Central memory CD8-positive, alpha-beta T cell (primary cell): ENCODE data around the gene MAP2K6.
A peak's percentile ranks its signal among the peaks of the same experiment; 100 is the strongest.

ENCODE experiments used
- ATAC-seq: fragments of 150-1000 bp; cut with Tn5 transposase; replicated peaks from 2 replicates; pipeline ENCODE4 v1.10.0; 2022; ENCODE audit warnings: mild to moderate bottlenecking, moderate FRiP score, moderate number of reproducible peaks; ENCODE audit not compliant: poor library complexity, severe bottlenecking; ENCODE audit errors: extremely low read depth
- DNase-seq, 2 donors: peaks; one replicate each; pipeline ENCODE4 v3.0.0; 2021; ENCODE audit warnings: low spot score in 2 of 2
- H3K27ac Mint-ChIP-seq: one replicate; pipeline ENCODE4 v1.8.0; 2022; ENCODE audit warnings: low read depth, mild to moderate bottlenecking, moderate library complexity, mixed read lengths
- H3K27me3 Mint-ChIP-seq: one replicate; pipeline ENCODE4 v1.8.0; 2022; ENCODE audit warnings: mixed read lengths
- H3K36me3 Mint-ChIP-seq: one replicate; pipeline ENCODE4 v1.8.0; 2022; ENCODE audit warnings: mild to moderate bottlenecking, moderate library complexity, mixed read lengths; ENCODE audit not compliant: insufficient read depth
- H3K4me1 Mint-ChIP-seq: one replicate; pipeline ENCODE4 v1.8.0; 2022; ENCODE audit warnings: mixed read lengths
- H3K4me3 Mint-ChIP-seq: one replicate; pipeline ENCODE4 v1.8.0; 2022; ENCODE audit warnings: mild to moderate bottlenecking, moderate library complexity, mixed read lengths
- H3K9me3 Mint-ChIP-seq: one replicate; pipeline ENCODE4 v1.8.0; 2022; ENCODE audit warnings: mixed read lengths

The MAP2K6 gene

DNA sequence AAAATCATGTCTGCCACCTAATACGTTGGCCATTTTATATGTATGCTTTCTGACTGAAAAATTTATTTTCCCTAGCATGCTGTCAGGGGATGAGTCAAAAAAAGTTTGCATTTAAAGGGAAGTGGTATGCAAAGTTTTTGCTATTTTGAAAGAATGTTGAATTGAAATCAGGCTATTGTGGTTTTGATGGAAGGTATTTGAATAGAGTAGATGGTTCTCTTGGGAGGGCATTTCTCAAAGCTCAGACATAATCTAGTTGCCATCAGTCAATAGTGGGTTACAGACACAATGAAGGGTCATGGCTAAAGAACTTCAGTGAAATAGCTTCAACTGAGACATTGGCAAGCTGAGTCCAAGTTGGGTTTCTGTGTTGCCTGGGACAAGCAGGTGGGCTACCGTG is 102.4 kb downstream of the MAP2K6 start:
- H3K4me3 Mint-ChIP-seq, result no peak overlapping the region
- H3K27ac Mint-ChIP-seq, result no peak overlapping the region
- no peaks in the 10 kb centered on the region for H3K27me3 Mint-ChIP-seq
- H3K36me3 Mint-ChIP-seq, result peaks cover 29% of the 10 kb centered on the region
- DNase-seq (no peak), ATAC-seq (no peak)
- H3K4me1 Mint-ChIP-seq, result peaks cover 6% of the 10 kb centered on the region
- no peaks in the 10 kb centered on the region for H3K9me3 Mint-ChIP-seq

DNA sequence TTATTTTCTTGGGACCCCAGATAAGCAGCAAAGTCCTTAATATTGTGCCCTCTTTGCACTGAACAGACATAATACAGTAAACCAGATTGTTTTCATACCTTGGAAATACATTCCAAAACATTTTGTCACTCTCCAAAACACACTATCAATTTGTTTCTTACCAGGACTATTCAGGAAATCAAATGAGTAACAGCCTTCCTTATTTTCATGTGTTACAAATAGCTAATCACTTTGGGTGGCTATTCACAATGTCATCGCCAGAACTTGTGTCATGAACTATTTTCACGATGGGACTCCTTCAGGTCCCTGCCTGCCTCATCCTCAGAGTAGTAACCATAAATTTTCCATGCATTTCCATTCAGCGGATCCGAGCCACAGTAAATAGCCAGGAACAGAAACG is 104.5 kb downstream of the MAP2K6 start:
- peaks cover 37% of the 10 kb centered on the region for H3K36me3 Mint-ChIP-seq
- no peak for DNase-seq
- no peaks in the 10 kb centered on the region for H3K9me3 Mint-ChIP-seq
- no peak for ATAC-seq
- H3K27ac Mint-ChIP-seq, result no peak overlapping the region
- H3K4me1 Mint-ChIP-seq, result peaks cover 11% of the 10 kb centered on the region
- H3K4me3 Mint-ChIP-seq, result no peak overlapping the region
- no peaks in the 10 kb centered on the region for H3K27me3 Mint-ChIP-seq

DNA sequence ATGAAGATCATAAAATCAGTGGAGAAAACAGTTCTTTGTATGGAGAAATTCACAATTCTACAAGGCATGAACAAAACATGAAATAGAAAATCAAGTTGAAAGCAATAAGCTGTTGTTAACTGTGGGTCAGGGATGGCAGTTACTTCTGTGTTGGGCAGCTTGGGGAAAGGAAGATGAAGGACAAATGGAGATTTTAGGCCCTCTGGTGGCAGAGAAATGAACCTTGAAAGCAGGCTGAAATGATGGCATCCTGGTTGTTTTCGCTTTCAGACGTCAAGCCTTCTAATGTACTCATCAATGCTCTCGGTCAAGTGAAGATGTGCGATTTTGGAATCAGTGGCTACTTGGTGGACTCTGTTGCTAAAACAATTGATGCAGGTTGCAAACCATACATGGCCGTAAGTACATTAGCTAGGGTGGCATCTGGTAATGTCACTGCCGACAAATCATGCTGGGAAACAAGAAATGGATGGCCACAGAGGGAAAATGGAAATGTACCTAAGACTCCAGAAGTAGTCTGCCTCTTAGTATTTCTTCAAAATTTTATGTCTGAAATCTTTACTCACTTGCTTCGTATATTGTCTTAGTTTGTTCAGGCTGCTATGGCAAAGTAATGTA is 108.9 kb downstream of the MAP2K6 start:
- Mint-ChIP-seq H3K27ac (no peak overlapping the region), H3K4me3 (no peak overlapping the region), H3K36me3 (peaks cover 29% of the 10 kb centered on the region), H3K27me3 (no peaks in the 10 kb centered on the region), H3K9me3 (no peaks in the 10 kb centered on the region), H3K4me1 (peaks cover 5% of the 10 kb centered on the region)
- ATAC-seq, result no peak
- no peak for DNase-seq

DNA sequence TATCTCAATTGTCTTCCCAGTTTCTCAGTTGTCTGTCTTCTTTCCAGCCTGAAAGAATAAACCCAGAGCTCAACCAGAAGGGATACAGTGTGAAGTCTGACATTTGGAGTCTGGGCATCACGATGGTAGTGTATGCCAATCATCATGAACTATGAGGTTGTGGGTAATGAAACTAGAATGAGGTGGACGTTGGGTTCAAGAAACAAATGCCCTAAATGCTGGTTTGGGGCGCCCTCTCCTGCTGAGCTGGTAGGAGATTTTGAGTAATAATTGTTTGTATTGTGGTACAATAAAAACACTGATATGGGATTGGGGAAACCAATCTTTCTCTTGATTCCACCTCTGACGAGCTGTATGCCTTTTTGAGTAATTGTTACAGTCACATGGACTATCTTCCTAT is 110.4 kb downstream of the MAP2K6 start:
- DNase-seq, result no peak
- peaks cover 21% of the 10 kb centered on the region for H3K36me3 Mint-ChIP-seq

DNA sequence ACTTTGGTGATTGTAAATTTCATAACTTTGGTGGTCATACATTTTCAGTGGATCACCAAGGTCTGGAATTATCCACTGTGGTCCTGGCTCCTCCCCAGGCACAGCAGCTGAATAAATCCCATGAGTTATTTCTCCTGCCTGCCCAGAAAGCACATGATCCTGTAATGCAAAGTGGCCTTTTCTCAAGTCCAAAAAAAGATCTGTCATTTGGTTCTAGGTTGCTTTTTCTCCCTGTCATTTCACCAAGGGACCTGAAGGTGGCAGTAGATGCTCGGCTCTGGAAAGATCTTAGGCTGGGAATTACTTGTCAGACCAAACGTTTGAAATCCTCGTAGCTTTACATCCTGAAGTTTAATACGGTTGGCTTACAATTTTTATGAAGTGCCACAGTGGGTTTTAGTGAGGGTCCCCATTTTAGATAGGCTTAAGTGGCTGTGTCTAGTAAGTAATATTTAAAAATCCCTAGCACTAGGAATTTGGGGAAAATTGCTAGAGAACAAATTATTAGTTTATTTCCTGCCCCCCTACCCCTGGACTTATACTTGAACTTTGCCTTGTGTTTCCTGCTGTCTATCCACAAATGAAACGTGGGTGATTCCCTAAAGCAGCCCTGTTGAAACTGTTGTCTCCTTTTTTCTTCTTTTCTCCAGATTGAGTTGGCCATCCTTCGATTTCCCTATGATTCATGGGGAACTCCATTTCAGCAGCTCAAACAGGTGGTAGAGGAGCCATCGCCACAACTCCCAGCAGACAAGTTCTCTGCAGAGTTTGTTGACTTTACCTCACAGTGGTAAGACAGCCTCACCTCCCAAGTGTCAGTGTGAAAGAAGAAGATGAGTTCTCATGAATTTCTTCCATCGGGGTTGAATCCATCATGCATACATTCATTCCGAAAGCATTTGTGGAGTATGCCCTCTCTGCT is 111.7 kb downstream of the MAP2K6 start:
- ATAC-seq (no peak), DNase-seq (no peak)
- H3K4me1 Mint-ChIP-seq, result peaks cover 5% of the 10 kb centered on the region
- H3K4me3 Mint-ChIP-seq, result no peak overlapping the region
- peaks cover 19% of the 10 kb centered on the region for H3K36me3 Mint-ChIP-seq
- no peaks in the 10 kb centered on the region for H3K27me3 Mint-ChIP-seq
- H3K9me3 Mint-ChIP-seq, result no peaks in the 10 kb centered on the region
- no peak overlapping the region for H3K27ac Mint-ChIP-seq

More for the DNA sequence above, 110.4 kb downstream of the MAP2K6 start:
- Mint-ChIP-seq H3K4me1 (peaks cover 5% of the 10 kb centered on the region), H3K27me3 (no peaks in the 10 kb centered on the region), H3K4me3 (no peak overlapping the region), H3K27ac (no peak overlapping the region), H3K9me3 (no peaks in the 10 kb centered on the region)
- ATAC-seq, result no peak

DNA sequence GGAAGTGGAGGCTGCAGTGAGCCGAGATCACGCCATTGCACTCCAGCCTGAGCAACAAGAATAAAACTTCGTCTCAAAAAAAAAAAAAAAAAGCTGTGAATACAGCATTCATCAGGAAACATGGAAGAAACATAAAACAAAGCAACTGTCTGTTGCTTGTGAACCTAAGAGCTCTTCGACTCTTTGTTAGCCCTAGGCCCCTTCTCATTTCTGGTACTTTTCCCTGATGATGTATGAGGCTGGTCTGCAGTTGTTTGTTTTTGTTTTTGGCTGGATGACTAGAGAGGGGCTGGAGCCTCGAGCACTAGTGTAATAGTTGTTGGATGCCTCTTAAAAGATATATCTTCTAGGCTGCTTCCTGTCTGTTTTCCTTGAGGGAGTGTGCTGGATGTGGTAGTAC is 113.5 kb downstream of the MAP2K6 start:
- H3K27ac Mint-ChIP-seq, result no peak overlapping the region
- H3K4me3 Mint-ChIP-seq, result no peak overlapping the region
- DNase-seq (no peak), ATAC-seq (no peak)
- peaks cover 3% of the 10 kb centered on the region for H3K4me1 Mint-ChIP-seq
- no peaks in the 10 kb centered on the region for H3K9me3 Mint-ChIP-seq
- H3K36me3 Mint-ChIP-seq, result peaks cover 24% of the 10 kb centered on the region
- H3K27me3 Mint-ChIP-seq, result no peaks in the 10 kb centered on the region

DNA sequence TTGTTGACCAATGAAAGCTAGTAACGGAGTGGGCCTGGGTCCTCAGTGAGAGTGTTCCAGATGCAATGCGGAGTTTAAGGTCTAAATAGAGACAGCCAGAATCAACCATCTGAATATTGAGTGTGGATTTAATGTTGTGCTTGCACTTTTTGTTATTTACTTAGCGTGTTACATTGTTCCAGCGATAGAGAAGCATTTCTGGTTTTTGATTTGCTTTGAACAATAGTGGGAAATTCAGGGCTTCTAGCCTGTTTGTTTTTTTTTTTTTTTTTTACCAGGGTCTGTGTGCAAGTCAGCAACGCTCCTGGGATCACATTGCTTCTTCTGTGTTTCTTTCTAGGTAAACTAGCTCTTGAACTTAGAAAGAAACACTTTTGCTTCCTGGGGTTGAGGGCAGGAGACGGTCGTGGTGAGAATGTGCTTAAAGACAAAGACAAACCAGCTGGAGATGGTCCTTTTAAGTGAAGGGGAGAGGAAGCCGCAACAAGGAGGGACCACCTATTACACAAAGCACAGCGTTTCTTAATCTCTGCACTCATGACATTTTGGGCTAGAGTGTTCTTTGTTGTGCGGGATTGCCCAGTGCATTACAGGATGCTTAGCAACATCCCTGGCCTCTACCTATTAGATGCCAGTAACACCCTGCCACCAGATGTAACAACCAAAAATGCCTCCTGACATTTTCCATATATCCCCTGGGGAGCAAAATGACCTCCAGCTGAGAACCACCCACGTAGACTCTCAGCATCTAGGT is 119.2 kb downstream of the MAP2K6 start:
- H3K36me3 Mint-ChIP-seq, result peaks cover 39% of the 10 kb centered on the region

DNA sequence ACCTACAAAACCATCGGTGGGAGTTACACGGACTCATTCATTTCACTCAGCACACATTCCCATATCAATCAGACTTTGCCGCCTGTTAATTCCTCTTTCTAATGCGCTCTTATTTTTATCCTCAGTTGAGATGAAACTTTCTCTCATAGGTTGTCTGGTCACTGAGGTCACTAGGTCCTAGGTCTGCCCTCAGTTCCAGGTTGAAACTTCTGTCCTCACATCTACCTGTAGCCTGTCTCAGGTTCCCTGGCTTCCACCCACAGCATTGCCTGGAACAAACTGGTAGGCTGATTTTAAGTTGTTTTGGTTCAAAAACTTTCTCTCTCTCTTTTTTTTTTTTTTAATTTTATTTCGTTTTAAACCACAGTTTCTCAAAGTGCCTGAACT is 119.7 kb downstream of the MAP2K6 start:
- Mint-ChIP-seq H3K4me3 (no peak overlapping the region), H3K36me3 (peaks cover 36% of the 10 kb centered on the region), H3K27ac (peak overlapping the region; percentile 52), H3K4me1 (no peaks in the 10 kb centered on the region), H3K27me3 (no peaks in the 10 kb centered on the region), H3K9me3 (no peaks in the 10 kb centered on the region)
- ATAC-seq (no peak), DNase-seq (no peak)

More for the DNA sequence above, 119.2 kb downstream of the MAP2K6 start:
- Mint-ChIP-seq H3K27me3 (no peaks in the 10 kb centered on the region), H3K4me1 (no peaks in the 10 kb centered on the region), H3K9me3 (no peaks in the 10 kb centered on the region), H3K27ac (no peak overlapping the region), H3K4me3 (no peak overlapping the region)
- ATAC-seq, result no peak
- DNase-seq, result no peak

DNA sequence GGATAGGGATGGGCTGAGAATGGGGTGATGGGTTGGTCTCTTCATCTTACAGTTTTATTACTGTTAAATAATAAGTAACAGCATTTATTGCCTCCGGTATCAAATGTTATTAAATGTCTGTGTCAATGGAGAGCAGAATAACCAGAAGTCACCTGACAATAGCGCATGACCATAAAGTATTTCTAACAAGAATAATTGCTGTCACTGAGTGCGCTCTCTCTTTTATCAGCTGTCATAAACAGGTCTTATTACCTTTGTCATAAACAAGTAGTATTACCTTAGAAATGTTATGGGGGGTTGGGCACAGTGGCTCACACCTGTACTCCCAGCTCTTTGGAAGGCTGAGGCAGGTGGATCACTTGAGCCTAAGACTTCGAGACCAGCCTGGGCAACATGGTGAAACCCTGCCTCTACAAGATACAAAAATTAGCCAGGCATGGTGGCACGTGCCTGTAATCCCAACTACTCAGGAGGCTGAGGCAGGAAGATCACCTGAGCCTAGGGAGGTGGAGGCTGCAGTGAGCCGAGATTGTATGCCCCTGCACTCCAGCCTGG is 120.6 kb downstream of the MAP2K6 start:
- H3K27ac Mint-ChIP-seq, result peak overlapping the region; percentile 52
- H3K4me1 Mint-ChIP-seq, result no peaks in the 10 kb centered on the region
- DNase-seq, result no peak
- ATAC-seq, result no peak
- peaks cover 36% of the 10 kb centered on the region for H3K36me3 Mint-ChIP-seq
- no peak overlapping the region for H3K4me3 Mint-ChIP-seq
- no peaks in the 10 kb centered on the region for H3K27me3 Mint-ChIP-seq
- H3K9me3 Mint-ChIP-seq, result no peaks in the 10 kb centered on the region

DNA sequence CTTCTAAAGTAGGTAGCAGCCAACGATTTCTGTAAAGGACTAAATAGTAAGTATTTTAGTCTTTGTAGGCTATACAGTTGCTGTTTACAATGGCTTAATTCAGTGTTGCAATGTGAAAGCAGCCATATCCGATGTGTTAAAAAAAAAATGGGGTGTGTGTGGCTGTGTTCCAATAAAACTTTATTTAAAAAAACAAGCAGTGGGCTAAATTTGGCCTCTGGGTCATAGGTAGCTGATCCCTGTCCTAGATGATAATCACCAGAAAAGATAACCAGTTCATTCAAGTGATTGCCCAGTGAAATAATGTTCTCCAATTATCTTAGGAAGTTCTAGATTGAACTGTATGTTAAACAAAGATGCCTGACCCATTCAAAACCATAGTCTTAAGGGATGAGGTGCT is 124.3 kb downstream of the MAP2K6 start:
- Mint-ChIP-seq H3K4me3 (no peak overlapping the region), H3K36me3 (peaks cover 28% of the 10 kb centered on the region), H3K4me1 (no peaks in the 10 kb centered on the region), H3K9me3 (no peaks in the 10 kb centered on the region), H3K27me3 (no peaks in the 10 kb centered on the region), H3K27ac (no peak overlapping the region)
- DNase-seq (no peak), ATAC-seq (no peak)

DNA sequence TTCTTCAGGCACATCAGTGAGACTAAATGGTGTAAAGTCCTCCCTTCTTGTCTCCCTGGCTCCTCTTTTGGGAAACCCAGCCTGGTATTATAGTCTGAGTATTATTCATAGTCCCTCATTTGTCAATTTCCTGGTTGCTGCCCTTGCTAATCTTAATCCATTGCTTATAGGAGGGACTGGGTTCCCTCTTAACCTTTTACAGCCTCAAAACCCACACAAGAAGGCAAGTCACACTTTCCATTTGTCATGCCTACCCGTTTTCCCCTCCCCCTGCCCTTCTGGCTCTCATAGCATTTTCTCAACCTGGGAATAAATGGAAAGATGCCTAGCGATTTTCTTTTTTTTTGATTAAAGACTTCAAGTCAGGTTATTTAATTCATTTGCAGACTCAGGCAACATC is 124.8 kb downstream of the MAP2K6 start:
- Mint-ChIP-seq H3K36me3 (peaks cover 28% of the 10 kb centered on the region), H3K27ac (no peak overlapping the region), H3K4me3 (no peak overlapping the region), H3K9me3 (no peaks in the 10 kb centered on the region), H3K4me1 (no peaks in the 10 kb centered on the region), H3K27me3 (no peaks in the 10 kb centered on the region)
- ATAC-seq, result no peak
- no peak for DNase-seq

DNA sequence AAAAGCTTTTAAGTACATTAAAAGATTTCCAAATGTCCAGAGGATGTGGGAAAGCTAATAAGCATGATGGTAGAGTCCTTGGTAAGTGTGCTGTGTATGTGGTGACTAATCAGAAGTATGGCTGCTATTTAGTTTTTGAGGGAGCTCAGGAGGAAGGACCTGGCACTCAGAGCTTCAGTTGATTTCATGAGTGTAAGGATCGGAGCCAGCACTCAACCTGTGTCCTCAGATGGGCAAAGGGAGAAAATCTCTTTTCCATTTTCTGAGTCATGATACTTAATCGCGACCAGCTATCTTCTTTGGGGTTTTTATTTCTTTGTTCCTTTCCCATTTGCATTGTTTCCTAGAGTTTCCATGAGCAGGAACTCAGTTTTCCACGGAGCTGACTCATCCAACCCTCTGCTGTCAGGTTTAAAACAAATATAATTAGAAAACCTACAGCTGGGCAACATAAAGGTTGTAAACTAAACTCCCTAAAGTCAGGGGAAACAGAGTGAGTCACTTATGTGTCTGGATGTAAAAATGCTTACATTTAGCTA is 125.4 kb downstream of the MAP2K6 start:
- H3K4me1 Mint-ChIP-seq, result no peaks in the 10 kb centered on the region
- no peak for DNase-seq
- no peaks in the 10 kb centered on the region for H3K27me3 Mint-ChIP-seq
- no peak overlapping the region for H3K27ac Mint-ChIP-seq
- no peaks in the 10 kb centered on the region for H3K9me3 Mint-ChIP-seq
- peaks cover 23% of the 10 kb centered on the region for H3K36me3 Mint-ChIP-seq
- no peak for ATAC-seq
- H3K4me3 Mint-ChIP-seq, result no peak overlapping the region
